HG03025 (cell line): ENCODE measurements around the gene KCTD1.
A peak's percentile ranks its signal among the peaks of the same experiment; 100 is the strongest.
"Not testable (repeated sequence)": the region's sequence is repeated elsewhere in the genome, so short reads cannot be mapped to it uniquely, and the experiment has no call there.

Source experiments
- ATAC-seq: cut with Tn5 transposase; IDR thresholded peaks from one replicate; pipeline ENCODE4 v1.9.1; 2021; ENCODE audit warnings: mild to moderate bottlenecking, moderate library complexity; ENCODE audit not compliant: unreplicated experiment, low FRiP score

Gene KCTD1

DNA sequence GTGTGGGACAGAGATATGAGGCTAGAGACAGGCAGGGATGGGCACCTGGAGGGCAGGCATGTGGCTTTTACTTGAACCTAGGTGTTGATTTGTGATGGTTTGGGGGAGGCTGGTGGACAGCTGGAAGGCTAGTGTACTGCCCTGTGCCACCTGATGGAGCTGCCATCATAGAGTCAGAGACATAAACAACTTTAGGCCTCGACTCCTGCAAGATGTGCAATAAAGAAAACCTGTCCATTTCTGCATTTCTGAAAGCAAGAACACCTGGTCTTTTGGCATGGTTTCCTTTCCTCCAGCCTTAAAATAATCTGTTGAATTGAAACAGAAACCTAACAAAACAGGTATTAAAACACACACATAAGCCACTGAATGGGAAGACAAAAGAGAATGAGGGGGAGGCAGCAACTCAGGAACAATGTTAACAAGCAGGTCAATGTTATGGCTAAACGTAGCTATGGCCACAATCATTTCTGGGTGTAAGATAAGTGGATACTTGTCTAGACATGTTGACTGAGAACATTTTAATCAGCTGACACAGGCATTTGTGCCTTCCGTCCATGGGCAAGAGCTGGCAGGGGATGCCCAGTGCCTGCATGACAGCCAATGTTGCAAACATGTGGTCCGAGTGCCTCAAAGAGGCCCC, 87.8 kb downstream of the KCTD1 start:
- ATAC-seq, result peak; percentile 78

DNA sequence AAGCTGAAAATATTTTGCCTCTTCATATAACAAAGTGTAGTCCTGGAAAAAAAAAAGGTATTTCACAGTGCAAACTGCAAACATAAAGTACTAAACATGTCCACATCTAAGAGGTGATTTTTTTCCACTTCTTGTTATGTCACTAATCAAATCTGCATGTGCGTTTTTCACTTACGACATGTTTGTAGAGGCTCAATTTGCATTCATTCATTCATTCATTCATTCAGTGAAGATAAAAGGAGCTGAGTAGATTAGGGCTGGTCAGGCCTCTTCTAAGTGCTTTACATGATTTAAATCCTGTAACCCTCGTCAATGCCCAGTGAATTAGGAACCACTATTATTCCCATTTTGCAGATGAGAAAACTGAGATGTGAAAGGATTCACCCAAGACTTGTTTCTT, 88.5 kb downstream of the KCTD1 start:
- no peak for ATAC-seq

DNA sequence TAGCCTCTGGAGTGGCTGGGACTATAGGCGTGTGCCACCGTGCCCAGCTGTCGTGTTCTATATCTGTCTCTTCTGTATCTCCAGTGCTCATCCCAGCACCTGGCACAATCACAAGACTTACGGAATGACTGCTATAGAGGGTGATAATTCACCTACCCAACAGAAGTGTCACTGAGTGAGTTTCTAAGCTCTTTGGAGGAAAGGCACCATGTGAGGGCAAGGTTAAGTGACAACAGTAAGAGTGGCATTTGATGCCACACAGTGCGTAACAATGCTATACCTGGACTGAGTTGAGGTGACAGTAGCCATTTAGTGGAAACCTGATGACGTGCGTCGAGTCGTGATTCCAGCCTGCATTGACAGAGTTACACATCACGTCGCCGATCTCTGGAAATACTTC, 89.0 kb downstream of the KCTD1 start:
- no peak for ATAC-seq

DNA sequence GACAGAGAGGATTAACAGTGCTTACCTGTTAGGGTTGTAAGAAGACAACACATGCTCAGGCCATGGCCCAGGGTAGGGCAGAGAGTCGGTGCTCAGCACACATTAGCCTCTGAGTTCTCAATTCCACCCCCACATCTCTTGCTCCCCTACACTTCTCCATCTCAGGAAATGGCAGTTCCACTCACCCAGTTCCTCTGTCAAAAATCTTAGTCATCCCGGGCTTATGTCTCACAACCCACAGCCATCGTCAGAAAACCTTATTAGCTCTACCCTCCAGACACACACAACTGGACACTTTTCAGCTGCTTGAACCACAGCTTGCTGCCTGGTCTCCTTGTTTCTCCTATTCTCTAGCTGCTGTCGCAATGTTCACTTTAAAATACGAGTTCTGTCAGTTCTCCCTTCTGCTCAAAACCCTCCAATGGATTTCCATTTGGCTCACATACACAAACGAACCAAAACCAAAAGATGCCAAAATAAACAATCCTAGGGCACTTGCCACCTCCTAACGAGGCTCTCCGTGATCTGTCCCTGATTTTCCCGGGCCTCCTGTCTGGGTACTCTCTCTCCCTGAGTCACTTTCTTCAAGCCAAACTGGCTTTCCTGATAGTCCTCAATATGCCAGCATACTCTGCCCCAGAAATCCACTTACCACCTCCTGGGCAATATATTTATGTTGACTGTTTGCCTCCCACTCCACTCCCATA, 89.7 kb downstream of the KCTD1 start:
- ATAC-seq, result peak; percentile 50

DNA sequence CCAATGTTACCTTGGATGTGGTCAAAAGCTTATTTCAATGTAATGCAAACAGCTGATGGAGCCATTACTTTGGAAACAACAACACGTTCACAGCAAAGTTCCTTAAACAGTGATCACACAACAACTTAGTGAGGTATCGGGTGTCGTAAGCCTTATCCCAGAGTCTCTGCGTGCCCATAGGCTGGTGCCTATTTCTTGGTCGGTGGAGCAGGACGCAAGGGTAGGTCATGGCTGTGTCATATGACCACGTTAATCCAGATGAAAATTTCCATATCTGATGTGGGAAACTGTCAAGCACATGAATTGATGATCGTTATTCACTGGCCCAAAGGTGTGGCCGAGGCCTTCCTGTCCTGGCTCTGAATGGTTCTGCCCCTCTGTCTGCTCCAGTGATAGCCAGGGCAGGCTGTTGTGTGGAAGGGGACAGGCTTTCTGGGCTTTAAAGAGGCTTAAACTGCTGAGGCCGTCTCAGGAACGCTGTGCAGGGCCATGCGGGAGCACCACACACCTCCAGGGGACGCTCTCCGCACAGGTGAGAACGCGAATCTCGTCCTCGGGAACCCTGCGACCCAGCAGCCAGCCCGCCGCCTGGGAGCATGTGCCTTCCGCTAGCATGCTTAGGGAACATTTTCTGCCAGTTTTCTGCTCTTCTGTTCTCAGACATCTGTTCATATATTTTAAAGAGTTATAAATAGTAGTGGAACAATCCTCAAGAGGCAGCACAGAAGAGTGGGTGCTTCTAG, 90.6 kb downstream of the KCTD1 start:
- ATAC-seq, result no peak

DNA sequence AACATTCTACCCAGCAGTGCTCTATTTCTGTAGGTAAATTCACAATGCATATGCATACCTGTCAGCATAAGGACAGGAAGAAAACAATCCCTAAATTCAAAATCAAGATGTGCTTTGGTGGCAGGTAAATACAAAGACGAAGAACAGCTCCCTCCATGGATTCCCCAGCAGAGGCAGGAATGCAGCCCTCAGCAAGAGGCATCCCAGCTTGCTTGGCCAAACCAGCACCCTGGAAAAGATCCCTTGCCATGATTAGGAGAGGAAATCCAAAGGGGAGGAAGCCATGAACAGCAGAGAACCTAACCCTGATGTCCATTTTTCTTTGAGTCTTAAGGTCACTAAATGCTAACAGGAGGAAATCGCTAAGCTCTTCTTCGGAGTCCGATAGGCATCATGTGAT, 91.2 kb downstream of the KCTD1 start:
- no peak for ATAC-seq

DNA sequence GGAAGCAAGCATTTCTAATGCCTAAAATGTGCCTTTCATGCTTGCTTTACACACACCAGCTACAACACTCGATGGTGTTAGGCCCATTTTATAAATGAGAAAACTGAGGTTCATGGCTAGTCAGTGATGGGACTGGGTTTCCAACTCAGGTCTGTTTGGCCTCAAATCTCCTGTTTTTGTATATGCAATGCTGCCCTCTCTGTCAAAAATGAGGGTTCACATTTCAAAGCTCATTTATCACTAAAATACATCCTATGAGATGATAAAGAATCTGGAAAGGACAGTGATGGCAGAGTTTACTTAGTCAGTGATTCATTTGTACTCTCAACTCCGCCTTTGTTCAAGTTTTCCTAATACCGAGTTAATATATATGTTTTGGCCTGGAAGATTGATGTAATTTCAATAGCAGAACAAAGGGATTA, 92.3 kb downstream of the KCTD1 start:
- no peak for ATAC-seq

DNA sequence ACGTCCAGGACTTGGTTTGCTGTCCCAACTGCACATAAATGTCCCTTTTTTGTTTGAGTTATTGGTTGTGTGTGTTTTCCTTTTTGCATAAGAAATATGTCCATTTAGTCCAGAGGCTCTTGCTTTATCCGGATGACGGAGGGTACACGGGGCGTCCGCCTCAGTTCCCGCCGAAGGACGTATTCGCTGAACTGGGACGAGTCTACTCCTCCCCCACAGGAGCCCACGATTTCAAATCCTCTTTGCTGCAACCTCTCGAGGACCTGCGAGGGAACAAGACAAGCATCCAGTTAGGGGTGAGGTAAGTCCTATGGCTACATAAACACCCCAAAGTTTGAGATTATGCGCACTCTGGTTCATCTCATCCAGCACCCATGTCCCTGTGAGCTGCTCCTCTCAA, 92.7 kb downstream of the KCTD1 start:
- no peak for ATAC-seq

DNA sequence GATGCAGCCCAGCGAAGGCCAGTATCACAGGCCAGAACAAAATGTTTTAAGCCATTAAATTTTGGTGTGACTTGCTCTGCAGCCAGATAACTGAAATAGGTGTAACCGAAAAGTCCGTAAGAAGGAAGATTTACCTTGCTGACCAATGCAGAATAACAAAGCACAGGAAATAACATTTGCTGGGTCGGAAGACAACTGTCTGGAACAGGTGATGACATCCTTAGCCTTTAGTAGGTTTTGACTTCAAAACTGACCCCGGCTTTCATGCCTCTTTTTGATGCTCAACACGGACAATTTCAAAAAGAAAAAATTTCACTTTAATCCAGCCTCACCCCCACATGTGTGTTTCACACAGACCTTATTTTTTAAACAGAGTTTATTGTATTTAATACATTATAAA, 93.7 kb downstream of the KCTD1 start:
- ATAC-seq, result no peak

DNA sequence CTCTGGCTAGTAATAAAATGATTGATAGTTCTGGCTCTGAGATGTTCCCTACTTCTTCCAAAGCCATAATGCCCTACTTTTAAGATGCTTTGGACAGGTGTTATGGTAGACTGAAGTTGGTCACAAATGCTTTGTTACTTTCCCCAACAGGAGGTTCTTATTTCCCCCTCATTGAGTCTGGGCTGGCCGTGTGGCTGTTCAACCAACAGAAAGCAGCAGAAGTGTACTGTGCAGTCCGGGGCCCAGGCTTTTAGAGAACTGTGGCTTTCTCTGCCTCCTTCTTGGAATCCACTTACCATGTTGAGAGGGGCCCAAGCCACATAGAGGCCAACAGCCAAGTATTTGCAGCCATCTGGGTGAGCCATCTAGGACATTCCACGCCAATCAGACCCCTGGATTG, 94.2 kb downstream of the KCTD1 start:
- ATAC-seq, result no peak

DNA sequence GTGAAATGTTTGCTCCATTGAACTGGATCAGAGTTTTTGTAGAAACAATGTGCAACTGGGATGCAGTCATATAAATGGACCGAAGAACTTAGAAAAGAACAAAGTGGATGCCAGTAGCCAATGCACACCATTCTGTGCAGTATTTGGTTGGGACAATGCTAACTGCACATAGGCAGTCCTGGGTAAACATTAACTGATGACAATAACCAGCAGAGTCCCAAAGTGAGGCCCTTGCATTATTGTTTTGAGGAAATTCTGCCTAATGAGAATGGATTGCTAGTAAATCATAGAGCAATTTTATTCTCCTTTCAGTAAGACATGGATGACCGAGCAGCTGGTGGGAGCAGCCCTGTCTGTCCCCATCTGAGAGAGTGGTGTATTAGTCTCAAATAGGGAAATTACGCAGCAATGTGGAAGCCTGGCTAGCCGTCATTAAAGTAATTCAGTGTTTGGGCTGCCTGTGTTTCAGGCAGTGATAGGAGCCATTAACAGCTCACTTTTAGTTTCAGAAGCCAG, 94.9 kb downstream of the KCTD1 start:
- ATAC-seq, result no peak

DNA sequence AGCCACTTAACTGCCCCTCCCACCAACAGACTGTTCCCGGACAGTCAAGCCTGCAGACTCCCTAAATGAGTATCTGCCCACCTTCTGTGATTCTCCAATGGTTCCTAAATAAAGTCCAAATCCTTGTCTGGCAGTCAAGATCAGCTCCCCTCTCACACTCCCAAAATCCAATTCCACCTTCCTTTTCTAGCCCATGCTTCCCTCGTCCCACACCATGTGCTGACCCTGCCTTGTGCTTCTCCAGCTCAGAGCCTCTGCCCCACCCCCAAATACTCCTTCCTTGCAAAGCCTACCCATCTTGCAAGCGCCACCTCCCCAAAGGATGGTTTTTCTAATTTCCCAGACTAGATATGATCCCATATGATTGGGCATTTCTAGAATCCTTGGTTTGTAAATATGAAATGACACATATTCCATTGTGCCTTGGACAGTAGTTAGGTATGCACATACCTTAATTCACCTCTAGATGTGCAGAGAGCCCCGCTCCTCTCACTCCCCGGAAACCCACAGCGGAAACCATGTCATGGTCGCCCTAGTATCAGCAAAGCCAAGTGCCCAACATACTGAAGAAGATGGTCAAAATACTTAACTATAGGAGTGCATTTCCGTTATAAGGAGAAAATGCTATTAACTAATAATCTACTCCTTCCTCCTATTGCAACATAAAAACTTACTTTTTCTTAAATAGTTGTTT, 97.2 kb downstream of the KCTD1 start:
- no peak for ATAC-seq

DNA sequence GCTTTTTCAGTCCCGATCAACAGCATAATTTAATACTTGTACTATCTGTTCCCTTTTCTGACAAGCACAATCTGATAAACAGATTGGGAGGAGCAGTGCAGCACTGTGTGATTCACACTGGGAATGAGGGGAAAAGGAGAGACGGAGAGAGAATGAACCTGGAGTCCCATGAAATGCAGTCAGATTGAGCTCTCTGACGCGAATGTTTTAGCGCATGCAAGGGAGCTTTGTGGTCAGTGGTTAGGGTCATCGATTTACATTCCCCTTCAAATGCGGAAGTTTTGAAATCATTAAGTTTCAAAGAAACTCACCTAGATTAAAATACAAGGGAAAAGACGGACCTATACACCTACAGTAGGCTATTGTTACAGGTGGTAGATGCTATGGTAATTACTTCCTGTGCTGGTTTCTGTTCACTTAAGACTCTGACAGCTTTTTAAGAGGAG, 99.6 kb downstream of the KCTD1 start:
- ATAC-seq, result peak; percentile 75

DNA sequence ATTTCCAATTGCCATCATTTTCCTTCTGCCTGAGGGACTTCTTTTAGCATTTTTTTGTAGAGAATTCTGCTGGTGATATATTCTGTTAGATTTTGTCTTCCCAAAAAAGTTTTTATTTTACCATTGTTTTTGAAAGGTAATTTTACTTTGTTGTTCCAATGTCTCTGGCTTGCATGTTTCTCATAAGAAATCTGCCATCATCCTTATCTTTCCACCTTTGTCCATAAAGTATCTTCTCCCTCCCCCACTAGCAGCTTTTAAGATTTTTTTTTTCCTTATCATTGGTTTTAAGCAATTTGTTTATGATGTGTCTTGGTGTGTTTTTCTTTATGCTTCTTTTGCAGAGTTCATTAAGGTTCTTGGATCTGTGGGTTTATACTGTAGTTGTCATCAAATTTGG, 104.5 kb downstream of the KCTD1 start:
- no peak for ATAC-seq

DNA sequence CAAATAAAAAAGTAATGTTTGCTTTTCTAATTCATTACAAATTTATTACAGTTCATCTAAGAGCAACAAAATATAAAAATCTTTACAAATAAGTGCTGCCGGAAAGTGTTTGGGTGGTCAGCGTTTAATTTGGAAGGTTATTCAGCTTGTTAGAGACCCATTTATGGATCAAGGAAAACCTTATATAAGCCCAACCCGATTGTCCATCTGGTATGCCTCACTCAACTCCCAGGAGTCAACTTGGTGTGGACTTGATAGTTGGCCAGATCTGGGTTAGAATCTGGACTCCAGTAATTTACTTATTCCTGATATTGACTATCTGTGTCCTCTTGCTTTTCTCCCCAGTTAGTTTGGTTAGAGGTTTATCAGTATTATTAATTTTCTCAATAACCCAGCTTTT, 106.2 kb downstream of the KCTD1 start:
- ATAC-seq, result no peak

DNA sequence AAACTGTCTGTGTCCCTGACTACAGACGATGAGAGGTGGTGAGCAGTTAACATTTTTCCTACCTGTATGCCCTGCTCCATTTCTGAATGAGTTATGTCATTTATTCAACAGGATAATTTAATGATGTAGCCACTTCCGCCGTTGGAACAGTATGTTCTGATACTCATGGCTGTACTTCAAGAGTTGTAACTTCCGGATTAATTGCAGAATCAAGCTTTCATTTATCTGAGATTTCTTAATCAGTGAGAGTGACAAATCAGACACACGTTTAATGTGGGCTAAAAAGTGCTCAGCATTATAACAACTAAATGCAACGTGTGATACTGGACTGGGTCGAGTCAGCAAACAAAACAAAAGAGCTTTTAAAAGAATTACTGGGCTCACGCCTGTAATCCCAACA, 107.7 kb downstream of the KCTD1 start:
- no peak for ATAC-seq

DNA sequence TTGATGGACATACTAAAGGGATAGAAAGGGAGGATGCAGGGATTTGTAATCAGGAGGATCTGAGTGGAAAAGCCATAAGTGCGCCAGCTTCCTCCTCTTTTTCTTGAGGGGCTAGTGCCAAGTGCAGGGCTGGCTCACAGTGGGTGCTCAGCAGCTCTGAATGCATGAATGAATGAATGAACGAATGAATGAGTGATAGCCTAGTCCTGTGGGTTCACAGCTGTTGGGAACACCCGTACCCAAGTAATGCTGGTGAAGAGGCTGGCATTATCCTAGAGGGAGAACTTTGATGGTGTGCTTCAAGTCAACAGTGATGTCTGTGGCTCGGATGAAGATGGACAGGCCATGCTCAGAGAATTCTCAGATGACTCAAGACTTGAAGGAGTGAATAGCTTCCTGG, 108.8 kb downstream of the KCTD1 start:
- ATAC-seq, result no peak

DNA sequence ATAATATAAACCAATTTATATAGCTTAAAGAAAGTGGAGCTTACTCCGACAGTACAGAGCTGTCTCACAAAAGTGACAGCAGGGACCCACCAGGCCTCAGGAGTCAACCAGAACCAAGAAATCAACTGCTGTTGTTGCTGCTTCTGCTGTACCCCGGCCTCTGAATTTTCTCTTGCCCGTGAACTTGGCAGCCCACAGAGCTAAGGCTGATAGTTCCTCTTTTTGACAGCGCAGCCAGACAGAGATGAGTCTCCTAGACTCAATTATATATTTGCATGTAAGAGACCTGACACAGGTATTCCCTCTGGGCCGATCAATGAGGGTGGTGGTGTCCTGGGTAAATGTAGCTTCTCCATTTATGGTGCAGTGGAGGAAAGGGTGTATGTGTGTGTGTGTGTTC, 109.4 kb downstream of the KCTD1 start:
- peak; percentile 96 for ATAC-seq

DNA sequence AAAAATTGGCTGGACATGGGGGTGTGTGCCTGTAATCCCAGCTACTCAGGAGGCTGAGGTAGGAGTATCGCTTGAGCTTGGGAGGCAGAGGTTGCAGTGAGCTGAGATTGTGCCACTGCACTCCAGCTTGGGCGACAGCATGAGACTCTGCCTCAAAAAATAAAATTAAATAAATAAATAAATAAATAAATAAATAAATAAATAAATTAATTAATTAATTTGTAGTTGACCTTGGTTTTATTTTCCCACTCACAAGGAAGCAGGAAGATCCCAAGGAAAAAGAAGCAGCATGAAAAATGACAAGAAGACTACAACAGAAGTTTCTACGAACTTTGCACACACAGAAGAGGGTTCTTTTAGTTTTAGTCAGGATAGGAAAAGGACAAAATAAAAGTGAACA, 110.7 kb downstream of the KCTD1 start:
- ATAC-seq, result not testable (repeated sequence)

DNA sequence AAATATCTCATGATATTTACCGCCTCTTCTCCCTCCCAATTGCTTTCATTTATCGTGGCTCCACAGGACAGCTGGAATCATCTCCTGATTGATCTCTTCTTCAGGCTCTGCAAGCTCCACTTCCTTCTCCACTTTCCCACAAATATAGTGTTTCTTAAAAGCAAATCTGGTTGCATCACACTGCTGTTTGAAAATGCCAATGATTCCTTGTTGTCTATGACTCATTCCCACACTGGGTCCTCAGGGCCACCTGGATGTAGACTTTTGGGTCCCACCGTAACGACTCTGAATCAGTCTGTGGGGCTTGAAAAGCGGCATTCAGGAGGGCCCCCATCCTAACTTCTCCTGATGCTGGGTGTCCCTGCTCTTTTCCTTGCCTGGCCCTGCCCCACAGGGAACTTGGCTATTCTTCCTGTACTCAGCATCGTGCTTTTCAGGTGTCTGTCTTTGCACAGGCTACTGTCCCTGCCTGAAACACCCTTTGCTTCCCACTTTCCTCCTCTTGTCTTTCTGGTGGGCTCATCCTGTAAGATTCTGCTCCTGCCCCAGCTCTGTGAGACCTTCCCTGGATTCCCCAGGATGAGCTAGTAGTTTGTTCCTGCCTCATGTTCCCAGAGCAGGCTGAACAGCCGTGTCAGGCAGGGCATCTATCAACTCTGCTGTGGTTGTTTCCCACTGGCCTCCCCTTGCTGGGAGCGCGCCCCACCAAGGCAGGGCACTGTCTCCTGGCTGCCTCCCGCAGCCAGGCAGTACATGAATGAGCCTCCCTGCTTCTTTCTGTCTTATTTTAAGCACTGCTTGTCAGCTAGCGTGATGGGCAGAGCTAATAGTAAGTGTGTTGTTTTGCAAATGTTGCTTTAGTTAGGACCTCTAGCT, 111.9 kb downstream of the KCTD1 start:
- no peak for ATAC-seq
